GM13976 (cell line): Measurements from ENCODE around the gene PAPOLA.

Source experiments
- DNase-seq: peaks from one replicate; pipeline ENCODE4 v3.0.0; 2012; ENCODE audit warnings: low spot score
- CTCF ChIP-seq: IDR thresholded peaks from 2 replicates; pipeline ENCODE4 v1.5.1; 2012; ENCODE audit warnings: borderline replicate concordance, mild to moderate bottlenecking; ENCODE audit not compliant: insufficient read depth; ENCODE audit errors: extremely low read depth, missing control alignments, control extremely low read depth
- in situ Hi-C: fragments of 300-500 bp; cut with MboI; formaldehyde crosslinking; loops from one replicate; pipeline ENCODE4 v1.12.0; 2022; ENCODE audit warnings: low sequenced_read_pairs, mixed read lengths, inconsistent platforms; ENCODE audit not compliant: unreplicated experiment

PAPOLA gene

GRCh38 chr14:96571311-96571710 is 69.1 kb downstream of the PAPOLA start:
- in situ Hi-C loops: no loop called here
- DNase-seq: no peak
- TF ChIP-seq CTCF: no peak

- in situ Hi-C loops: no loop called here
- no peak for TF ChIP-seq CTCF
- DNase-seq: no peak
Measured at GRCh38 chr14:96573473-96574100, 71.4 kb downstream of the PAPOLA start.

- TF ChIP-seq CTCF: no peak
- in situ Hi-C loops: no loop called here
- no peak for DNase-seq
Measured at GRCh38 chr14:96574171-96574632, 72.0 kb downstream of the PAPOLA start.

GRCh38 chr14:96574633-96575632 is 72.8 kb downstream of the PAPOLA start:
- no peak for DNase-seq
- in situ Hi-C loops: no loop called here
- TF ChIP-seq CTCF: no peak

- no peak for DNase-seq
- TF ChIP-seq CTCF: no peak
- in situ Hi-C loops: no loop called here
Measured at GRCh38 chr14:96576359-96576758, 74.2 kb downstream of the PAPOLA start.

- no peak for TF ChIP-seq CTCF
- in situ Hi-C loops: no loop called here
- no peak for DNase-seq
Measured at GRCh38 chr14:96576937-96577336, 74.8 kb downstream of the PAPOLA start.
